DMS153 treated with DMSO at 0.1 percent for 48 hours (cell line): ENCODE data around the gene CROCC2.

Source experiments
- DNase-seq: peaks from one replicate; lab custom pipeline; 2025; ENCODE audit not compliant: unreplicated experiment; lab: John Stamatoyannopoulos, UW

The CROCC2 gene

GRCh38 chr2:240919786-240920782, 13.9 kb downstream of the CROCC2 start:
- DNase-seq = no peak

- DNase-seq = no peak
Measured at GRCh38 chr2:240920783-240921231, 14.7 kb downstream of the CROCC2 start.

- no peak for DNase-seq
Measured at GRCh38 chr2:240921311-240921994, 15.3 kb downstream of the CROCC2 start.

GRCh38 chr2:240921995-240922244, 15.8 kb downstream of the CROCC2 start:
- no peak for DNase-seq

- no peak for DNase-seq
Measured at GRCh38 chr2:240922245-240922981, 16.3 kb downstream of the CROCC2 start.

- DNase-seq = no peak
Measured at GRCh38 chr2:240922982-240923537, 16.9 kb downstream of the CROCC2 start.

- DNase-seq = no peak
Measured at GRCh38 chr2:240925191-240925567, 19.0 kb downstream of the CROCC2 start.

- no peak for DNase-seq
Measured at GRCh38 chr2:240925568-240926515, 19.7 kb downstream of the CROCC2 start.

- DNase-seq = no peak
Measured at GRCh38 chr2:240926516-240927389, 20.6 kb downstream of the CROCC2 start.

GRCh38 chr2:240927390-240927781, 21.2 kb downstream of the CROCC2 start:
- no peak for DNase-seq

GRCh38 chr2:240928476-240929363, 22.6 kb downstream of the CROCC2 start:
- DNase-seq = no peak

GRCh38 chr2:240929364-240930095, 23.4 kb downstream of the CROCC2 start:
- DNase-seq = no peak

GRCh38 chr2:240930096-240930630, 24.0 kb downstream of the CROCC2 start:
- no peak for DNase-seq

- DNase-seq = no peak
Measured at GRCh38 chr2:240930631-240931318, 24.6 kb downstream of the CROCC2 start.

- DNase-seq = no peak
Measured at GRCh38 chr2:240931319-240931949, 25.3 kb downstream of the CROCC2 start.

- DNase-seq = no peak
Measured at GRCh38 chr2:240932001-240932723, 26.0 kb downstream of the CROCC2 start.
